RCC 7860 (cell line): ENCODE measurements around the gene GRM3.
"Not testable (repeated sequence)": the region's sequence is repeated elsewhere in the genome, so short reads cannot be mapped to it uniquely, and the experiment has no call there.

Source experiments
- DNase-seq: peaks from one replicate; pipeline ENCODE4 v3.0.0-alpha.2; 2015; ENCODE audit warnings: low spot score
- FAIRE-seq: peaks from 2 replicates; lab custom pipeline; 2012; peaks lifted over from hg19 to GRCh38; lab: Jason Lieb, UNC

GRM3 gene

DNA sequence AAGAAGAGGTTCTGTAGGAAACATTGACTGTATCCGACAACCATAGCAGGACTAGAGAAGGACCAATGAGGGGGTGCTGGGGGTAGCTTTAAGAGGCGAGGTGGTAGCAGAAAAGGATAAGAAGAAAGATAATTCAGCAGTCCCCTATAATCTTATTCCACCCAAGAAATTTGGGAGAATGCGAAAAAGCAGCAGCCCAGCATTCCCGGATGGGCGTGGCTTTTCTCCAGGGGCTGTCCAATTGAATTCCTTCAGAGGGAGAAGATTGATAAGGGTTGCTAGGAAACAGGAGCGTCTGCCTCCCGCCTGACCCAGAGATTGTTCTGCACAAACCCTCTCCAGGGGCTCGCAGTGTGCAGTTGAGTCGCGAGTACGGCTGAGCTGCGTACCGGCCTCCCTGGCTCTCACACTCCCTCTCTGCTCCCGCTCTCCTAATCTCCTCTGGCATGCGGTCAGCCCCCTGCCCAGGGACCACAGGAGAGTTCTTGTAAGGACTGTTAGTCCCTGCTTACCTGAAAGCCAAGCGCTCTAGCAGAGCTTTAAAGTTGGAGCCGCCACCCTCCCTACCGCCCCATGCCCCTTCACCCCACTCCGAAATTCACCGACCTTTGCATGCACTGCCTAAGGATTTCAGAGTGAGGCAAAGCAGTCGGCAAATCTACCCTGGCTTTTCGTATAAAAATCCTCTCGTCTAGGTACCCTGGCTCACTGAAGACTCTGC, at the start of gene GRM3:
GRM3 (plus strand) TSS at position 349 of the 721 bp plus-strand sequence. CDS start 121,237 bp downstream, outside the sequence.
- FAIRE-seq (no peak), DNase-seq (no peak)

DNA sequence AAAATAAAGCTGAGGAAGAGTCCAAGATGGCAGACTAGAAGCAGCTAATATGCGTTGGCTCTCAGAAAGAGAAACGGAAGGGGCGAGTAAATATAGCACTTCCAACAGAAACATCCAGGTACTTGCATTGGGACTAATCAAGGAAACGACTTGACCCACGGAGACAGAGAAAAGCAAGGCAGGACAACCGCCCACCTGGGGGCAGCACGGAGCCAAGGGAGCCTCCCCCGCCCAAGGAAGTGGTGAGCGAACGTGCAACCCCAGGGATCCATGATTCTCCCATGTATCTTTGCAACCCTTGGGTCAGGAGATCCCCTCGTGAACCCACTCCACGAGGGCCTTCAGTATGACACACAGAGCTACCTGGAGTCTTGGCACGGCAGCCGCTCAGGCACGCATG, 45.4 kb upstream of the GRM3 start:
- FAIRE-seq (no peak), DNase-seq (no peak)

DNA sequence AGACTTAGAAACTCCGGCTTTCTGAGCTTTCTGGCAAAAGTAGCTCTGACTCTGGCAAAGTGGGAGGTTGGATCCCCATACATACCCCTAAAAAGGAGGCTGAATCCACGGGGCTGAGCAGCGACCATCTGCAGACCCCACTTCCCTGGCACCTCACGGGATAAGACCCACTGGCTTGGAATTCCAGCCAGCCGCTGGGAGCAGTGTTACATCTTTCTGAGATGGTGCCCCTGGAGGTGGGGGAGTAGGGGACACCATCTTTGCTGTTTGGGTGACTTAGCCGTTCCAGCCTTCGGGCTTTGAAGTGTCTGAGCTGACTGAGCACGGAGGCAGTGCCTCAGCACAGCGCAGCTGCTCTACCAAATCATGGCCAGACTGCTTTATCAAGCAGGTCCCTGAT, 45.0 kb upstream of the GRM3 start:
- DNase-seq: no peak
- FAIRE-seq: no peak

DNA sequence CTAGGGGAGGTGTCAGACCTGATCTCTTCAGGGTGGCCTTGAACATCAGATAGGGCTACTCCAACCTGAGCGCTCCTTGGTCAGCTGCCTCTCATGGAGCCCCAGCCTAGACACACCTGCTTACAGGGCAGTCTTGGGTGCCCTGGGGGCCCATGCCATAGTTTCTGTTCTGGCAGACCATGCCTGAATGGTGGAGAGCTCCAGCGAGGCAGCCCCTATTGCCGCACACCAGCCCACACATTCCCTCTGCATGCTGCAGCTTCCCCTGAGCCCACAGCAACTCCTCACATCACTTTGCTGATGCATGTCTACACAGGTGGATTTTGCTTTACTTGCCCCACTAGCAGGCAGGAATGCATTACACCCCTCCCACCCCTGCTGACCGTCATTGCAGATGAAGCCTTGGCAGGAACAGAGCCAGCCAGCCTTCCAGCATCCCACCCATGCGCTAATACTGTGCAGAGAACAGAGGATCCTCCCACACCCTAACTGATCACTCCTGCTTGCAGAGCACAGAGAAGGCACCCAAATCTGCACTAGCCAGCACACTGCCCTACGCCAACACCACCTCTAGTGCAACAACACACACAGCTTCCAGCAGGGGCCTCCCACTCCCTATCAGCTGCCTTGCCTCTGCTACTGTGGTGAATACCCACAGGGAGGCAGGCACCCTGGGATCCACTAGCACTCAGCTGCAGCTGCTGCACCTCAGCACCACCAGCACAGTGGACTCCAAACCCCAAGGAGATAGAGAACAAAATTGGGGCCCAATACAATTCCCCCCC, 43.0 kb upstream of the GRM3 start:
- DNase-seq: no peak
- FAIRE-seq: no peak

DNA sequence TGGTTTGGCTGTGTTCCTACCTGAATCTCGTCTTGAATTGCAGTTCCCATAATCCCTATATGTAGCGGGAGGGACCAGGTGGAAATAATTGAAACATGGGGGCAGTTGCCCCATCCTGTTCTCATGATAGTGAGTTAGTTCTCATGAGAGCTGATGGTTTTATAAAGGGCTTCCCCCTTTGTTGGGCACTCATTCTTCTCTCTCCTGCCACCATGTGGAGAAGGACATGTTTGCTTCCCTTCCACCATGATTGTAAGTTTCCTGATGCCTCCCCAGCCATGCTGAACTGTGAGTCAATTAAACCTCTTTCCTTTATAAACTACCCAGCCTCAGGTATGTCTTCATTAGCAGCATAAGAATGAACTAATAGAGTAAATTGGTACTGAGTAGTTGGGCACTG, 28.0 kb upstream of the GRM3 start:
- not testable (repeated sequence) for FAIRE-seq, DNase-seq

DNA sequence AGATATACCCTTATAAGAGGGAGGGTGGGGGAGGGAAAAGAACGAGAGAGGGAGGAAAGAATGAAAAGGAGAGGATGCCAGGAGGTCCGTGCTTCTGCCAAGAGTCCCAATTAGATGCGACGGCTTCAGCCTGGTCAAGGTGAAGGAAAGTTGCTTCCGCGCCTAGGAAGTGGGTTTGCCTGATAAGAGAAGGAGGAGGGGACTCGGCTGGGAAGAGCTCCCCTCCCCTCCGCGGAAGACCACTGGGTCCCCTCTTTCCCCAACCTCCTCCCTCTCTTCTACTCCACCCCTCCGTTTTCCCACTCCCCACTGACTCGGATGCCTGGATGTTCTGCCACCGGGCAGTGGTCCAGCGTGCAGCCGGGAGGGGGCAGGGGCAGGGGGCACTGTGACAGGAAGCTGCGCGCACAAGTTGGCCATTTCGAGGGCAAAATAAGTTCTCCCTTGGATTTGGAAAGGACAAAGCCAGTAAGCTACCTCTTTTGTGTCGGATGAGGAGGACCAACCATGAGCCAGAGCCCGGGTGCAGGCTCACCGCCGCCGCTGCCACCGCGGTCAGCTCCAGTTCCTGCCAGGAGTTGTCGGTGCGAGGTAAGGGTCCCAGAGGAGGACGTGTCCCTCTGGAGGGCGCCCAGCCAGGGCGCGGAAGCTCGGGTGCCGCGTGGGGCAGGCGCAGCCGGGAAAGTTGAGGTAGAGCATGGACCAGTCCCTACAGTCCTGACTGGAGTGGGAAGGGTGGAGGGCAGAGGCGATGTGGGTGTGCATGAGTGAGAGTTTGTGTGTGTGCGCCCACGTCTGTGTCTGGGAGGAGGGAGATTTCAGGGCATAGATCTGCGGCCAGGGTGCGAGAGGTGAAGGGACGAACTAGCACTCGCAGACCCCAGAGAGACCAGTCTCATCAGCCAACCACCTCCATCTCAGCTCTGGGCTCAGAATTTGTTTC, 844 bp downstream of the GRM3 start:
- FAIRE-seq (no peak), DNase-seq (no peak)

DNA sequence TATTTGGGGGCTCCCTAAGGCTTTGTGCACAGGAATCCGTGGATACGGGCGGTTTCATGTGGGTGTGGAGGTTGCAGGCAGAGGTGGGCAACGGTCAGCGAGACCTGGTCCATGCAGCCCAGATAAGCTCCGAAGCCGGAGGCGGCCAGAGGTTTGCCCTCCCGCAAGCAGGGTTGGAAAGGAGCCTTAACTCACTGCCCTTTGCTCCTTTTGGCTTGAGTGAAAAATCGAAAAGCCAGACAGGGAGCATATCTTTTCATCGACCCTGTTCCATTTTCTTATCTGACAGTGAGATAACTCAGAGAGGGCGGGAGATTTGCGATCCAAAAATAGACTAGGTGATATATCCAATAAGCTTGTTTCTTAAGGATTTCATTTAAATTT, 1.5 kb downstream of the GRM3 start:
- FAIRE-seq: no peak

DNA sequence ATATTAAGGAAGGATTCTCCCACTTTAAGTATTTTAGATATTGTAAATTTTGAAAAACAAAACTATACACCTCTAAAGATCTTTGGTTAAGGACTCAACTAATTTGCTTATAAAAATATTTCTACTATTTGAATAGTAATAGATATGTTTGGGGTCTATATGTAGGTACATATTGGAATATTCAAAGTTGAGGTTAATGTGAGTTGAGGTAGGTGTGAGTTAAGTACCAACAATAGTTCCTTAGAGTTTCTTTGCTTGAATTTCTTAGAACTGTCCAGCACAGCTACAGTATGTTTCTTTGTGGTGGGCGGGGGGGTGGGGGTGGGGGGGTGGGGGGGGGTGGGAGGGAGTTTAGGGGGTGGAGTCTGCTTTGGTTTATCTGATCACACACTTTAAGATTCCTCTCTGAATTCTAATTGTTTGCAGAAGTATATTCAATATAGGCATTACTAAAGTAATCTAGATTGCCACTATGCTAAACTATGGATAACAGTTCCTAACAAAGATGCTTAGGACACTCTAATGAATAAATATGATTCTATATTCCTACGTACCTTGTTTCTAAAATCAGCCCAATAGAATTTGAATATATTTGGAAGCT, 2.1 kb downstream of the GRM3 start:
- FAIRE-seq: no peak
- DNase-seq: no peak

More for the DNA sequence above, 1.5 kb downstream of the GRM3 start:
- no peak for DNase-seq

DNA sequence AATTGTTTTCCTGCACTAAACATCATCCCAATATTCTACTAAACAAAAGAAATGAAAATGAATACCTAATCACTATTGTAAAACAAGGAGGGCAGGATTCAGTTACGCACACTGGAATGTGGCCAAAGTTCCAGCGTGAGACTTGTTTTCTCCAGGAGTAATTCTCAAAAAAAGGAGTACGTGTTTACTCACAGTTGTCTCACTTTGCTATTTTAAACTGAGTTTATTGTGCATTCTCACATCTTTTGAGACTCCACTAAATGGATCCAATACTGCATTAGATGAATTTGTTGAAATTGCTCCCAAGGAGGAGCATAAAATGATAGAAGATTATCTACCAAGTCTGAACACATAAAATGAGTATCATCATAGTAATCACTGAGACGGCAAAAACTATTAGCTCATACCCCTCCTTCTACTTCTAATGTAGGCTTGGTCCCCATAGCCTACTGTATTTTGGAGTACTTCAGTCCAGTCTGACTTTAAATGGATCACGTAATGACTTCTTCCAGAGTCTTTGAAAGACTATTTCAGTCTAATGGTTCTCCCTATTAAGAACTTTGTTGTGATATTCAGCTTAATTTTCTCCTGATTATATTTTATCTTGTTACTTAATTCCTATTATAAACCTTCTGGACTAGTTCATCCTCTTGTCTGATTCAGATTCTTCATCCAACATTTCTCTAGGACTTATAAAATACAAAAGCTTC, 3.8 kb downstream of the GRM3 start:
- no peak for FAIRE-seq
- DNase-seq: no peak

DNA sequence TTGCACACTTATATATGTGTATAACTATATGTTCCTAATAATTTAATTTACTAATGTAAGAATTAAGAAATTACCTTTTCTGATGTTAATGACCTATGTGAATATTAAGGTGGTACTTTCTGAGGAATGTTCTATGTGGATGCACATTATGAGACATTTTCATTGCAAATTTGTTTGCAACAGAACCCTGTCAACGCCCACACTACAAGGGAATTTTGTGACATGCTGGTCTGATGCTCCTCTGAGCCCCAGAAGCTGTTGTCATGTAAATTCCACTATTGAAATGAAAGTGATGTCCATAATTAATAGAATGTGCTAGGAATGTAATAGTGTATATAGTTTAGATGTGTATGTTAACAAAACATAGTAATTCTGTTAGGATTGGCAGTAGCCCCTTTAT, 4.5 kb downstream of the GRM3 start:
- DNase-seq (no peak), FAIRE-seq (no peak)

DNA sequence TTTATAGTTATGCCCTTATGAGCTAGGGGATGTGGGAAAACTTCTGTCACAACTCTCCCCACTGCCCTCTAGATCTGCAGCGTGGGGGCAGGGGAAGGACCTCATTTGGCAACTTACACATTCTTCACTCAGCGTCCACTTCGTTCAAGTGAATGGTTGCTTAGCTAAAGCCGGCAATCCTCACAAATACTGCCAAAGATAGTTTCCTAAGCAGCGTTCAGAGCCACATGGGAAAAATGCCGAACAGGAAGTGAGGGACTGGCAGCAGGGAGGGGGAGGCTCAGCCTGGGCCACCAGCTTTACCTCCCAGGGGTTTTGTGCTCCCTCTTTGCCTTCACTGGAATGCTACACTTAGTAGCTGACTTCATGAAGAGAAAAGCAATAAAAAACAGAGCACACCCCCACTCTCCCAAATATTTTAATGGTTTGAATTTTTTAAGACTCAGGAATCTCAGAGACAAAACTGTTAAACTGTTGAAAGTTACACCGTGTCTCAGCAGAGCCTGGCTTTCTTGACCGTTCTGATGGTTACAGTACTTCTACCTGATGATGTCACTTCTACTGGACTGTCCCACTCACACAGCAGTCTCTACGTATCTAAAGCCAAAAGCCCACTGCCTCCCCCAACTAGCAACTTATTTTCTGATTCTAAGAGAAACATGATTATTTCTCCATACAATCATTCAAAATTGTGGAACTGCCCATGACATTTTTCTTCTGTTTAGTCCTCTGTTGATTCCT, 10.4 kb downstream of the GRM3 start:
- DNase-seq (no peak), FAIRE-seq (no peak)

DNA sequence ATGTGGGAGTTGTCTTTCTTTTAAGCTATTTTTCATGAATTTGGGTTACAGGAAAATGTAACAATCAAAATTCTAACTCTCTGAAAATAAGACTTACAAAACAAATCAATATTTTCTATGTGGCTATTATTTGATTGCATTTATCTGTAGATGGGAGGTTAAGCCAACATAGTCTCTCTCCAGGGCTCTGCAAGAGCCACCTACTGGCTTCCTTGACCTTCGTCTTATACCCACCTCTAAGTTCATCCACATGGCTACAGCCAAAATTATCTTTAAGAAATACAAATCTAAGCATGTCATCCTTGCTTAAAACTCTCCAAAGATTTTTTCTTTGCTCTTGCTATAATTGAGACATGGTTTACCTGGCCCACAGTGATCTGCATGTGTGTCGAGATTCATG, 14.2 kb downstream of the GRM3 start:
- FAIRE-seq (no peak), DNase-seq (no peak)

DNA sequence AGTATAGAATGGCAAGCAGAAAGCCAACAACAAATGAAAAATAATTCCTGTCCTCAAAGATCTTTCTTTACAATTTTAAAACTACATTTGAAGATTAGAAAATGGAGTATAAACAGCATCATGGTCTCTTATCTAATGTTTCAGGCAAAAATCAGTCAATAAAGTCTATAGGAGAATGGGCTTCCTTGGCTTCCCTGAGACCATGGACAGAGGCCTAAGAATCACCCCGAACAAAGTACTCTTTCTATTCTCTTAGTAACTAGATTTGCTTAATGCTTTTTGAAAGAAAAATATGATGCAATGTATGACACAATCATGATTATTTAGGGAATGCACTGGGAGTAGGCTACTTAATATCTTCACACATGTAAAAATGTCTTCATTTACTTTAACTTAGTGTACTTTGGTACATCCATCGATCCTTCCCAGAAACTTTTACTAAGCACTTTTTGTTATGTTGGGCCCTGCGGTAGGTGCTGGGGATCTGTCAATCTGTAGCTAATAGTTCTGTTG, 17.3 kb downstream of the GRM3 start:
- no peak for FAIRE-seq
- no peak for DNase-seq

DNA sequence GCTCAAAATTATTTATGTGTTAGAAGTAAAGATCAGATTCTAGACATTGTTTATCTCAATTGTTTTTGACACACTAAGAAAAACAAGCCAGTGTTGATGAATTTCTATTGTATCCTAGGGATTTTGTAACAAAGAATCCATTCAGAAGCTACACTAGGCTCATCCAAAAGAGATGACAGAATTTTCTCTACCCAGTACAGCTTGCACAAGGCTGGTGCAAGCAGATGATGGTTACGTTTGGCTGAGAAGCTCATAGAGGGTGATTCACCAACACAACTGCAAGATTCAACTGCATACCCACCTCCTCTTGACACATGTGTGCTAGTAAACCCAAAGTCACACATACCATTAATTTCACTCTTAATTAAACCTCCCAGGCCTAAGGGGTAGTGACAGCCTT, 20.8 kb downstream of the GRM3 start:
- FAIRE-seq: no peak
- no peak for DNase-seq

DNA sequence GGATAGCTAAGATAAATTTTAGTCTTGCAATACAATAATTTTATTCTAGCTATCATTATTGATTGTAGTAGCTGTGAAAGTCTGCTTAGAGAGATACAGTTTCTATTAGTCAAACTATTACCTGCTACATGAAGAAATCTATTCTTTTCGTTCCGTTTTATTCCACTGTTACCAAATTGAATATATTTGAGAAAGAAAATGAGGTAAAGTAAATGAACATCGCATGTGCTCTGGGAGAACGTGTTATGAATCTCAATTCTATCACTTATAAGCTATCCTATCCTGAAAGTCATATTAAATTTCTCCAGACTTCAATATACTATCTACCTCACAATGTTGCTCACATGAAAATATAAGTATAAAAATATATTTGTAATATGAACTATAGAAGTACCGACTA, 21.3 kb downstream of the GRM3 start:
- FAIRE-seq (no peak), DNase-seq (no peak)

DNA sequence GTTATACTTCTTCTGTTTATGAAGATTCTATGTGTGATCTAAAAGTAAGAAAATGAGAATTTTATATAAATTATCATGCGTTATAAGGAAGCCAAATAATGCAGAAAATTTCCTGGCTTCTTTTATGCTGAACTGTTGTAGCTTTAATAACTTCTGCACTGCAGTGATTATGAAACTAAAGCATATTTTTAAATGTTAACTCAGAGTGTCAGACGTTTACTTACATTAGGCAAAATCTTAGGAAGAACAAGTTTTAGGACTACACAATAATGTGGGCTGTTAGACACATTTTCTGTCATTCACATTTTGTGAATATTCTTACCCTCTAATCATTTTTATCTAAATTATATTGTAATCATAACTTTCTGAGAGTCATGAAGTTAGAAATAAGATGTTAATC, 22.0 kb downstream of the GRM3 start:
- no peak for FAIRE-seq

DNA sequence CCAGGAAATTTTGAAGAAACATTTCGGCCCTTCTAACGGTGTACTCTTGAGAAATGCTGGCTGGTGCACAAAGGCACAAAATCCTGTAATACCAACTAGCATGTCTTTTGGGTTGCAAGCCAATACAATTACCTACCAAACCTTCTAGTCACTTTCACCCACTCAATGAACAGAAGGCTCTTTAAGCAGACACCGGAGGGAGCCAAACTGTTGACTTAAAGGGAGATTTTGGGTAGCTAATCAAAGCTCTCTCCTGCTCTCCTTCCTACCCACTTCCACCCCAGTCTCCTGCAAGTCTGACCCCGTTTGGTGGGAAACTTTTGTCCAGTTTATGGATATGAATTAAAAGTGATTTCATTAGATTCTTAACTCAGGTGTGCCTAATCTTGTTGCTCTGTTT, 24.0 kb downstream of the GRM3 start:
- FAIRE-seq (no peak), DNase-seq (no peak)

More for the DNA sequence above, 22.0 kb downstream of the GRM3 start:
- no peak for DNase-seq

DNA sequence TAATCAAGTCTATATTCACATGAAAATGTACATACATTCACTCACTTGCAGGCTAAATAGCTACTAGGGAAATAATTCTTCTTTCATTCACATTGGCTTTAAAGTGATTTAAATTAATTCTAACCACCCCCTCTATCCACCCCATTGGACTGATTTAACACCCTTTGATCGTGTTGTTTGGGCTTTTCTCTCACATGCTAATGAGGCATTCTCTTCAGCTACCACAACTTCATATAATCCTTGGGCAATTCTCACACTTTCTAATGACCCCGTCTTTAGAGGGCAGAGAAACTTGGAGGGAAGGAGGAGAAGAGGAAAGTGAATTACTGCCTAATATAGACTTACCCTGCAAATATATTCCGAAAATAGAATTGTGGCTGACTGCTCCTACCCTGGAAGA, 24.6 kb downstream of the GRM3 start:
- FAIRE-seq: no peak
- no peak for DNase-seq

DNA sequence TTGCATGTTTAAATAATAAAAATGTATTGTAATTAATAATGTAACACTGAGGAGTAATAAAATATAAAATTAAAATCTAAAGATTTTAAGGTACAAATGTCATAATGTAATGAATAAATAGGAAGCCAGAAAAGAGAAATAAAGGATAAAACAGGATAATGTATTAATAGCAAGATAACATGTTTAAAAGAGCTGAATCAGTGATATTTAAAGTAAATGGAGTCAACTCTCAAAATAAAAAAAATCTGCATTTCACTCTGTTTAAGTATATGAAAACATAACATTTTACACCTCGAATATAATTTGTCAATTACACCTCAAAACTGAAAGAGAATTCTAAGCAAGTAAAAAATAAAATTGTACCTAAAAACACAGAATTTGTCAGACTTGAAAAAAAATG, 44.1 kb downstream of the GRM3 start:
- no peak for DNase-seq
- no peak for FAIRE-seq
